Esophagus squamous epithelium (tissue), 5 donors: ENCODE results near the gene PEX11G. TPM values are rescaled to one million over a fixed set of nuclear protein-coding genes. Genes with fewer than 3 reads are reported as not detected.

Experiments
- DNase-seq: peaks from one replicate; lab custom pipeline; 2025; lab: John Stamatoyannopoulos, UW
- H3K27ac ChIP-seq, 4 donors: fragments of 200-600 bp; sonication (generic); one replicate each; pipeline ENCODE4 v1.5.1; 2016 to 2019; ENCODE audit warnings: mild to moderate bottlenecking in 1 of 4
- H3K27me3 ChIP-seq, 4 donors: fragments of 200-600 bp; sonication (generic); 1 replicate in 3 of 4; 2 replicates in 1 of 4; pipeline versions ENCODE4 v1.5.1 to v1.6.0; 2017 to 2021; ENCODE audit warnings: antibody characterized with exemption in 1 of 4
- H3K36me3 ChIP-seq, 3 donors: fragments of 200-600 bp; sonication (generic); one replicate each; pipeline ENCODE4 v1.5.1; 2016 to 2019
- H3K4me1 ChIP-seq, 3 donors: fragments of 200-600 bp; sonication (generic); one replicate each; pipeline ENCODE4 v1.5.1; 2017 to 2019
- H3K4me3 ChIP-seq, 4 donors: fragments of 200-600 bp; sonication (generic); 1 replicate in 3 of 4; 2 replicates in 1 of 4; pipeline ENCODE4 v1.5.1; 2016 to 2019; ENCODE audit warnings: mild to moderate bottlenecking in 2 of 4, moderate library complexity in 1 of 4
- H3K9me3 ChIP-seq, 3 donors: fragments of 200-600 bp; sonication (generic); one replicate each; pipeline ENCODE4 v1.5.1; 2016 to 2019
- POLR2A ChIP-seq, 4 donors: fragments of 450-650 bp; IDR thresholded peaks; one replicate each; pipeline ENCODE4 v1.6.1; 2017; ENCODE audit warnings: antibody characterized with exemption in 4 of 4, mild to moderate bottlenecking in 4 of 4, moderate library complexity in 3 of 4
- WGBS, 2 donors: methylation state at CpG; one replicate each; pipeline ENCODE4 v1.1.5; 2018; 5-methylcytosine and 5-hydroxymethylcytosine counted together
- intact Hi-C: fragments of 100-400 bp; cut with DNase I; formaldehyde crosslinking; loops from one replicate; pipeline ENCODE4 v1.15.0; 2022
- total RNA-seq, 4 donors: library from RNA; depleted of rRNA; stranded (reverse); fragments of >200 nt; gene quantifications; one replicate each; pipeline ENCODE4 v1.1.0, GENCODE V29; 2016
- TF ChIP-seq, protein P1 (sequence below), 6 experiments: fragments of 450-650 bp in 4 of 6; fragments of 200-600 bp in 2 of 6; sonication (generic) in 2 of 6; IDR thresholded peaks; one replicate each; pipeline ENCODE4 v1.5.1; 2016 to 2019; ENCODE audit warnings: antibody characterized with exemption in 6 of 6, mild to moderate bottlenecking in 4 of 6, moderate library complexity in 4 of 6
- donor health status: DM: yes; HTN: yes; CAD: no.

The PEX11G gene
- total RNA-seq, 4 donors from 2014 or later: 1.1 to 6.7 (median 4.1) TPM

DNA sequence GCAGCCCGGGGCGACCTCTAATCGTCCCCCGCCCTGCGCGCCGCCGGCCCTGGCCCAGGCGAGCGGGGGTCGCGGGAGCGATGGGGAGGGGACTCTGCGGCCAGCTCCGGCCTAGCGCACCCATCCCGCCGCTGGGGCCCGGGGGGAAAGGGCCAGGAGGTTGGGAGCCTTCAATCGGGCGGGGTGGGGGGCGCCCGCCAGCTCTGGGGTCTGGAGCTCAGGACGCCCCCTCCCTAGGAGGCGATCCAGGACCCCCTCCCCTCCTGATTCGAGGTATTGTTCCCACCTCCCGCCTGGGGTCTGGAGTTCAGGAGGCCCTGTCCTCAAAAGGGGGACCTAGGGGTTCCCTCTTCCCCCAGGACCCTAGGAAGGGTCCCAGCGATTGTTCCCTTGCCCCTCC is 27.5 kb upstream of the PEX11G start:
- peak overlapping the region; percentile 84 to 94 (median 85) for H3K27ac ChIP-seq
- WGBS, 2 donors: no CpG with 5 or more reads among the region's 28 CpGs
- no peak for DNase-seq
- no peaks in the 10 kb centered on the region for H3K9me3 ChIP-seq
- H3K4me1 ChIP-seq: peaks cover 9 to 39% (median 21%) of the 10 kb centered on the region in 3 donors
- intact Hi-C loops: no loop called here
- H3K27me3 ChIP-seq: no peaks in the 10 kb centered on the region
- no peak for TF ChIP-seq POLR2A (IDR thresholded peaks at IDR 0.05)
- TF ChIP-seq, protein P1, sequence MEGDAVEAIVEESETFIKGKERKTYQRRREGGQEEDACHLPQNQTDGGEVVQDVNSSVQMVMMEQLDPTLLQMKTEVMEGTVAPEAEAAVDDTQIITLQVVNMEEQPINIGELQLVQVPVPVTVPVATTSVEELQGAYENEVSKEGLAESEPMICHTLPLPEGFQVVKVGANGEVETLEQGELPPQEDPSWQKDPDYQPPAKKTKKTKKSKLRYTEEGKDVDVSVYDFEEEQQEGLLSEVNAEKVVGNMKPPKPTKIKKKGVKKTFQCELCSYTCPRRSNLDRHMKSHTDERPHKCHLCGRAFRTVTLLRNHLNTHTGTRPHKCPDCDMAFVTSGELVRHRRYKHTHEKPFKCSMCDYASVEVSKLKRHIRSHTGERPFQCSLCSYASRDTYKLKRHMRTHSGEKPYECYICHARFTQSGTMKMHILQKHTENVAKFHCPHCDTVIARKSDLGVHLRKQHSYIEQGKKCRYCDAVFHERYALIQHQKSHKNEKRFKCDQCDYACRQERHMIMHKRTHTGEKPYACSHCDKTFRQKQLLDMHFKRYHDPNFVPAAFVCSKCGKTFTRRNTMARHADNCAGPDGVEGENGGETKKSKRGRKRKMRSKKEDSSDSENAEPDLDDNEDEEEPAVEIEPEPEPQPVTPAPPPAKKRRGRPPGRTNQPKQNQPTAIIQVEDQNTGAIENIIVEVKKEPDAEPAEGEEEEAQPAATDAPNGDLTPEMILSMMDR (IDR thresholded peaks at IDR 0.05): no peak
- H3K4me3 ChIP-seq: peak overlapping the region; percentile 52 to 86 (median 66)
- H3K36me3 ChIP-seq: peaks cover 0 to 20% (median 7%) of the 10 kb centered on the region in 3 donors

DNA sequence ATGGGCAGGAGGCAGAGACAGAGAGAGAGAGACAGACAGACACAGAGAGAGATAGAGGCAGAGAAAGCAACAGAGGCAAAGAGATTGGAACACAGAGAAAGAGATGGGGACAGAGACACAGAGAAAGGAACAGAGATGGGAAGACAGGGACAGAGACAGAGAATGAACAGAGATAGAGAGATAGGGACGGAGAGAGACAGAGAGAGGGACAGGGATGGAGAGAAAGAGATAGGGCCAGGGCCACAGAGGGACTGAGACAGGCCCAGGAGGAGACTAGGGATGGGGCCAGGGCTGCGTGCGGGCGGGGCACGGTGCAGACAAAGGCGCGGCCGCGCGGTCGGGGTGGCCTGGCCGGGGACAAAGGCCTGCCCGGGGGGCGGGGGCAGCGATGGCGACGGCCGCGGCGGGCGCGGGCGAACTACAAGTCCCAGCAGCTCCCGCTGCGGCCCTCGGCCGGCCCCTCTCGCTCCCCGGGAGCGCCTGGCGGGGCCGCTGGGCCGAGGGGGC is 26.9 kb upstream of the PEX11G start, which contains the start of gene ZNF358:
ZNF358 (plus strand) TSS at position 459 of the 507 bp plus-strand sequence. CDS start 3,140 bp downstream, outside the sequence.
- peak within 1 kb of the TSS; percentile 85 to 94 (median 88) for H3K27ac ChIP-seq
- no peaks in the 10 kb centered on the region for H3K9me3 ChIP-seq
- no peaks in the 10 kb centered on the region for H3K27me3 ChIP-seq
- intact Hi-C loops: no loop called here
- no peak for DNase-seq
- H3K36me3 ChIP-seq: peaks cover 0 to 18% (median 7%) of the 10 kb centered on the region in 3 donors
- WGBS, 2 donors: 1 to 2% methylated on average over 7 to 14 of the region's 33 CpGs
- TF ChIP-seq, protein P1 (IDR thresholded peaks at IDR 0.05): no peak
- TF ChIP-seq POLR2A (IDR thresholded peaks at IDR 0.05): no peak
- H3K4me3 ChIP-seq: peak within 1 kb of the TSS; percentile 52 to 86 (median 66)
- H3K4me1 ChIP-seq: peaks cover 9 to 38% (median 21%) of the 10 kb centered on the region in 3 donors

DNA sequence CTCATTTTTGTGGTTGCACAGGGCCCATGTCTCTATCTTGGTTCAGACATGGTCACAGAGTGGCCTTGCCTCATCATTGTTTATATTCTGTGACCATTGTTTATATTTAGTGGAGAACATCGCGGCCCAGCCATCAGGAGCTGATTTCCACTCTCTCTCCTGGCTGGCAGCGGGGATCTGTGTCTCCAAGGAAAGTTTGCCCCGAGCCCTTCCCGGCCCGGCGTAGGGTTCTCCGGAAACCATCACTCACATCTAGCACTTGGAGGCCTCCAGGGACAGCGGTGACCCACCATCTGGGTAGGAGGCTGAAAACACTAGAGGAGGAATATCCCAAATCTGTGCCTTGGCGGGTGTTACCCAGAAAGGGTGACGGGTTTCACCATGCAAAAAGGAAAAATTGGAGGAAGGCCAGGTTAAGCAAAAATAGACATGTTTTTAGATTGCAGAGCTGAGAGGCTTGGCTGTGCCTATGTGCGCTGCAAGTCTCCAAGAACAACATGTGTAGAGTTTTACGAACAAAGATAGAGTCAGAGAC is 26.3 kb upstream of the PEX11G start:
- H3K9me3 ChIP-seq: no peaks in the 10 kb centered on the region
- intact Hi-C loops: no loop called here
- H3K36me3 ChIP-seq: peaks cover 0 to 13% (median 6%) of the 10 kb centered on the region in 3 donors
- no peaks in the 10 kb centered on the region for H3K27me3 ChIP-seq
- peaks cover 9 to 38% (median 21%) of the 10 kb centered on the region in 3 donors for H3K4me1 ChIP-seq
- no peak for TF ChIP-seq POLR2A (IDR thresholded peaks at IDR 0.05)
- TF ChIP-seq, protein P1 (IDR thresholded peaks at IDR 0.05): no peak
- peak overlapping the region; percentile 85 to 94 (median 88) for H3K27ac ChIP-seq
- DNase-seq: no peak
- peak overlapping the region in 3 of 4 donors; percentile 65 to 86 (median 67) for H3K4me3 ChIP-seq
- WGBS, 2 donors: 30 to 34% methylated on average over 4 to 13 of the region's 13 CpGs

DNA sequence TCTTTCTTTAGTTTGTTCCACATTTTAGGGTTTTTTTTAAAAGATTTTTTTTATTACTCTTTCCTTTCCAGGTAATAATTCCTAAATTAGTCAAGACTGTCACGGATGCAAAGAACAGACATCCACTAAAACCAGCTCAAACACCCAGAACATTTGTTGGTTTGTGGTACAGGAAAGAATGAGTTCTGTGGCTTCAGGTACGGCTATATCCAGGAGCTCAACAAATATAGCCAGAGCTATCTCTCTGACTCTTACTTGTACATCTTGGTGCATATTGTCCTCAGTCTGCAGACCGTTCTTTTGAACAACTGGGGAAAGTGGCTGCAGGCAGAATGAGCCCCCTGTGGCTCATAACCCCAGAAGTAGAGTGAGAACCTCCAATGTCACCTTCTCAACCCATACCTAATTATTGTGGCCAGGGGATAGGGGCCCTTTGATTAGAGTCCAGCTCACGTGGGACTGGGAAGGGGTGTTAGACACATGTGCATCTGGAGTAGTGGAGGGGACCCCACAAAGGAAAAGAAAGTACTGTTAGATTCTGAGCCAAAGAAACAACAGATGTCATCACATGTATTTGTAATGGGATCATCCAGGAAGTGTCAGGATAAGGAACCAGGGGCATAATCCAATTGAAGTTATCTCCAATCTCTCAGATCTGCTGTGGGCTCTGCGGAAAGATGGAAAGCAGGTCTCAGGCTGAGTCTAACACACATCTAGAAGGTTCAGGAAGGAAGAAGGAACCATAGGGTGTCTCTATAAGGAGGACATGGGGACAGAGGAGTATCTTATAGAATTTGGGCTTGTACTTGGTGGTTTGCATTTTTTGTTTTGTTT is 25.2 kb upstream of the PEX11G start:
- intact Hi-C loops: no loop called here
- Histone ChIP-seq H3K9me3 (no peaks in the 10 kb centered on the region), H3K27me3 (no peaks in the 10 kb centered on the region), H3K36me3 (peaks cover 0 to 1% (median 0%) of the 10 kb centered on the region in 3 donors), H3K27ac (peak overlapping the region; percentile 85 to 94 (median 88)), H3K4me3 (no peak overlapping the region), H3K4me1 (peaks cover 9 to 38% (median 21%) of the 10 kb centered on the region in 3 donors)
- WGBS, 2 donors: 79 to 96% methylated on average over 4 to 5 of the region's 5 CpGs
- no peak for DNase-seq
- TF ChIP-seq, protein P1 (IDR thresholded peaks at IDR 0.05): no peak
- no peak for TF ChIP-seq POLR2A (IDR thresholded peaks at IDR 0.05)
